Activated T-cell treated with anti-CD3 and anti-CD28 coated beads, Interleukin-2, amount 50 U/mL, for 24 hours (primary cell): ENCODE results near the gene PDE7B.
"Not testable (repeated sequence)": the region's sequence is repeated elsewhere in the genome, so short reads cannot be mapped to it uniquely, and the experiment has no call there.

Source experiments
- DNase-seq: peaks from one replicate; pipeline ENCODE4 v3.0.0-alpha.2; 2020
- H3K27ac Mint-ChIP-seq: 2 replicates; pipeline ENCODE4 v1.8.0; 2020; ENCODE audit warnings: mild to moderate bottlenecking, mixed read lengths
- H3K27me3 Mint-ChIP-seq: 2 replicates; pipeline ENCODE4 v1.8.0; 2020; ENCODE audit warnings: mixed read lengths
- H3K36me3 Mint-ChIP-seq: 2 replicates; pipeline ENCODE4 v1.8.0; 2020; ENCODE audit warnings: low read depth, mixed read lengths
- H3K4me1 Mint-ChIP-seq: 2 replicates; pipeline ENCODE4 v1.8.0; 2020; ENCODE audit warnings: low read depth, mixed read lengths
- H3K4me3 Mint-ChIP-seq: 2 replicates; pipeline ENCODE4 v1.8.0; 2020; ENCODE audit warnings: mild to moderate bottlenecking, moderate library complexity, mixed read lengths
- H3K9me3 Mint-ChIP-seq: 2 replicates; pipeline ENCODE4 v1.8.0; 2020; ENCODE audit warnings: mixed read lengths

PDE7B gene

DNA sequence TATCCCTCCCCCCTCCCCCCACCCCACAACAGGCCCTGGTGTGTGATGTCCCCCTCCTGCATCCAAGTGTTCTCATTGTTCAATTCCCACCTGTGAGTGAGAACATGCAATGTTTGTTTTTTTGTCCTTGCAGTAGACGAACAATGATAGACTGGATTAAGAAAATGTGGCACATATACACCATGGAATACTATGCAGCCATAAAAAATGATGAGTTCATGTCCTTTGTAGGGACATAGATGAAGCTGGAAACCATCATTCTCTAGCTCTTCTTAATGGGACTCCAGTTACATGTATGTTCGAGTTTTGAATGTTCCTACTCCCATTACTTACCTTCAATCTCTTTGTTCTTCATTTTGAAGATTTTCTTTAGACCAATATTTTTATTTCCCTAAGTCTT is 13.4 kb downstream of the PDE7B start:
- not testable (repeated sequence) for H3K36me3 Mint-ChIP-seq, H3K4me3 Mint-ChIP-seq, H3K4me1 Mint-ChIP-seq, H3K27me3 Mint-ChIP-seq, H3K9me3 Mint-ChIP-seq, H3K27ac Mint-ChIP-seq, DNase-seq

GRCh38 chr6:135866445-135867123 is 15.1 kb downstream of the PDE7B start:
- no peaks in the 10 kb centered on the region for H3K9me3 Mint-ChIP-seq
- no peak overlapping the region for H3K4me3 Mint-ChIP-seq
- no peak overlapping the region for H3K27ac Mint-ChIP-seq
- H3K4me1 Mint-ChIP-seq = peaks cover 22% of the 10 kb centered on the region
- H3K36me3 Mint-ChIP-seq = peaks cover 2% of the 10 kb centered on the region
- no peaks in the 10 kb centered on the region for H3K27me3 Mint-ChIP-seq
- no peak for DNase-seq

GRCh38 chr6:135867332-135867731 is 15.8 kb downstream of the PDE7B start:
- H3K27me3 Mint-ChIP-seq = no peaks in the 10 kb centered on the region
- peaks cover 19% of the 10 kb centered on the region for H3K4me1 Mint-ChIP-seq
- no peak overlapping the region for H3K27ac Mint-ChIP-seq
- peaks cover 2% of the 10 kb centered on the region for H3K36me3 Mint-ChIP-seq
- no peak overlapping the region for H3K4me3 Mint-ChIP-seq
- DNase-seq = no peak
- no peaks in the 10 kb centered on the region for H3K9me3 Mint-ChIP-seq

- no peak for DNase-seq
- Mint-ChIP-seq H3K9me3 (no peaks in the 10 kb centered on the region), H3K27me3 (no peaks in the 10 kb centered on the region), H3K27ac (no peak overlapping the region), H3K4me1 (peaks cover 19% of the 10 kb centered on the region), H3K36me3 (peaks cover 2% of the 10 kb centered on the region), H3K4me3 (no peak overlapping the region)
Measured at GRCh38 chr6:135869857-135870256, 18.4 kb downstream of the PDE7B start.

DNA sequence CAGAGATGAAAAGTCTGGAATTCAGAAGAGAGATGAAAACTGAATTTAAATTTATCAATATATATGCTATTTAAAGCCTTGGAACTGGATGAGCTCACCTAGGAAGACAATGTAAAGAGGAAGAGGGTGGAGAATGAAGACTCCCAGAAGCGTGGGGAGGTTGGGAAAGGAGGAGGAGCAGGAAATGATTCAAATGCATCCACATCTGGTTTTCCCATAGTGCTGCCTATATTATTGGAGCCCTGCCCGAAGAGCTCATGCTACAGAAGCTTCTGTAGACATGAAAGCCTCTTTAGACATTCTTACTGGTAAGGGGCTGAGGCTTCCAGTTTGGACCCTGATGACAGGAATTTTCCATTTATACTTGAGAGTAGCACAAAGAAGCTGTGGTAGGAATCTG is 19.2 kb downstream of the PDE7B start:
- H3K4me1 Mint-ChIP-seq = peaks cover 22% of the 10 kb centered on the region
- H3K36me3 Mint-ChIP-seq = no peaks in the 10 kb centered on the region
- no peaks in the 10 kb centered on the region for H3K27me3 Mint-ChIP-seq
- H3K4me3 Mint-ChIP-seq = no peak overlapping the region
- DNase-seq = no peak
- no peak overlapping the region for H3K27ac Mint-ChIP-seq
- no peaks in the 10 kb centered on the region for H3K9me3 Mint-ChIP-seq

GRCh38 chr6:135871296-135871695 is 19.8 kb downstream of the PDE7B start:
- DNase-seq = no peak
- Mint-ChIP-seq H3K4me3 (no peak overlapping the region), H3K27ac (no peak overlapping the region), H3K36me3 (no peaks in the 10 kb centered on the region), H3K4me1 (peaks cover 26% of the 10 kb centered on the region), H3K27me3 (no peaks in the 10 kb centered on the region), H3K9me3 (no peaks in the 10 kb centered on the region)

GRCh38 chr6:135871878-135872277 is 20.4 kb downstream of the PDE7B start:
- no peak for DNase-seq
- Mint-ChIP-seq H3K27me3 (no peaks in the 10 kb centered on the region), H3K9me3 (no peaks in the 10 kb centered on the region), H3K4me3 (no peak overlapping the region), H3K36me3 (no peaks in the 10 kb centered on the region), H3K4me1 (peaks cover 29% of the 10 kb centered on the region), H3K27ac (no peak overlapping the region)

GRCh38 chr6:135875446-135875845 is 23.9 kb downstream of the PDE7B start:
- DNase-seq = no peak
- H3K27me3 Mint-ChIP-seq = no peaks in the 10 kb centered on the region
- H3K4me1 Mint-ChIP-seq = peaks cover 44% of the 10 kb centered on the region
- no peak overlapping the region for H3K27ac Mint-ChIP-seq
- no peaks in the 10 kb centered on the region for H3K36me3 Mint-ChIP-seq
- no peaks in the 10 kb centered on the region for H3K9me3 Mint-ChIP-seq
- no peak overlapping the region for H3K4me3 Mint-ChIP-seq

- Mint-ChIP-seq H3K27ac (no peak overlapping the region), H3K36me3 (no peaks in the 10 kb centered on the region), H3K27me3 (no peaks in the 10 kb centered on the region), H3K4me1 (peaks cover 44% of the 10 kb centered on the region), H3K9me3 (no peaks in the 10 kb centered on the region), H3K4me3 (no peak overlapping the region)
- no peak for DNase-seq
Measured at GRCh38 chr6:135876058-135876457, 24.6 kb downstream of the PDE7B start.

GRCh38 chr6:135877666-135878065 is 26.2 kb downstream of the PDE7B start:
- Mint-ChIP-seq H3K9me3 (no peaks in the 10 kb centered on the region), H3K27ac (peak overlapping the region; percentile 23), H3K36me3 (no peaks in the 10 kb centered on the region), H3K4me3 (no peak overlapping the region), H3K4me1 (peaks cover 52% of the 10 kb centered on the region), H3K27me3 (no peaks in the 10 kb centered on the region)
- DNase-seq = no peak

GRCh38 chr6:135880066-135880972 is 28.8 kb downstream of the PDE7B start:
- DNase-seq = peak; percentile 36
- peaks cover 68% of the 10 kb centered on the region for H3K4me1 Mint-ChIP-seq
- H3K4me3 Mint-ChIP-seq = peak overlapping the region; percentile 77
- H3K9me3 Mint-ChIP-seq = no peaks in the 10 kb centered on the region
- no peaks in the 10 kb centered on the region for H3K27me3 Mint-ChIP-seq
- H3K27ac Mint-ChIP-seq = peak overlapping the region; percentile 94
- H3K36me3 Mint-ChIP-seq = no peaks in the 10 kb centered on the region

- DNase-seq = no peak
- Mint-ChIP-seq H3K27me3 (no peaks in the 10 kb centered on the region), H3K4me3 (no peak overlapping the region), H3K4me1 (peaks cover 49% of the 10 kb centered on the region), H3K27ac (no peak overlapping the region), H3K36me3 (no peaks in the 10 kb centered on the region), H3K9me3 (no peaks in the 10 kb centered on the region)
Measured at GRCh38 chr6:135883045-135883444, 31.5 kb downstream of the PDE7B start.

- Mint-ChIP-seq H3K36me3 (no peaks in the 10 kb centered on the region), H3K27ac (no peak overlapping the region), H3K27me3 (no peaks in the 10 kb centered on the region), H3K4me3 (no peak overlapping the region), H3K9me3 (no peaks in the 10 kb centered on the region), H3K4me1 (peaks cover 48% of the 10 kb centered on the region)
- no peak for DNase-seq
Measured at GRCh38 chr6:135883536-135883935, 32.0 kb downstream of the PDE7B start.

GRCh38 chr6:135884136-135884535 is 32.6 kb downstream of the PDE7B start:
- no peaks in the 10 kb centered on the region for H3K9me3 Mint-ChIP-seq
- no peak overlapping the region for H3K27ac Mint-ChIP-seq
- no peaks in the 10 kb centered on the region for H3K27me3 Mint-ChIP-seq
- H3K36me3 Mint-ChIP-seq = no peaks in the 10 kb centered on the region
- DNase-seq = no peak
- peaks cover 47% of the 10 kb centered on the region for H3K4me1 Mint-ChIP-seq
- H3K4me3 Mint-ChIP-seq = no peak overlapping the region

GRCh38 chr6:135887069-135887468 is 35.6 kb downstream of the PDE7B start:
- Mint-ChIP-seq H3K9me3 (no peaks in the 10 kb centered on the region), H3K27ac (no peak overlapping the region), H3K27me3 (no peaks in the 10 kb centered on the region)

More at GRCh38 chr6:135887069-135887468, 35.6 kb downstream of the PDE7B start:
- no peak for DNase-seq
- Mint-ChIP-seq H3K4me1 (peaks cover 22% of the 10 kb centered on the region), H3K36me3 (no peaks in the 10 kb centered on the region), H3K4me3 (no peak overlapping the region)
